NOMO-1 (cell line): ENCODE data around the gene PTGES3L.
"Not testable (repeated sequence)": the region's sequence is repeated elsewhere in the genome, so short reads cannot be mapped to it uniquely, and the experiment has no call there.

Experiments used
- DNase-seq, 2 experiments: peaks; one replicate each; lab custom pipeline; 2025; ENCODE audit not compliant: unreplicated experiment in 2 of 2; lab: John Stamatoyannopoulos, UW

PTGES3L gene

DNA sequence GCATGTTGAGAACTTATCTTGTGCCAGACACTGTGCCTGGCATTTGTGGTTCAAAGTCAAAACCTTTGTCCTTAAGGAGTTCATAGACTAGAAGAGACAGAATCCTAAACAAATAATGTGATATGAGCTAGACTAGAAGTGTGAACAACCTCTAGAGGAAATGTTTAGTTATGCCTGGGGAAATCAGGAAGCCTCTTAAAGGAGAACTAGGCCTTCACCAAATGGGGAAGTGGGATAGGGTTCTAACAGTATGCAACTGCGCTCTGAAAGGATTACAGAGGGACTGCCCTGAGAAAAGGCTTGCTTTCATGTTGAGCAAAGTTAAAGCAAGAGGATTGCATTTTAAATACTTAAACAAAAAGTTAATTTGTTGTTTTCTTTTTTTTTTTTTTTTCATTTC lies 5.3 kb upstream of the PTGES3L start:
- DNase-seq: peak; percentile 85 to 96

DNA sequence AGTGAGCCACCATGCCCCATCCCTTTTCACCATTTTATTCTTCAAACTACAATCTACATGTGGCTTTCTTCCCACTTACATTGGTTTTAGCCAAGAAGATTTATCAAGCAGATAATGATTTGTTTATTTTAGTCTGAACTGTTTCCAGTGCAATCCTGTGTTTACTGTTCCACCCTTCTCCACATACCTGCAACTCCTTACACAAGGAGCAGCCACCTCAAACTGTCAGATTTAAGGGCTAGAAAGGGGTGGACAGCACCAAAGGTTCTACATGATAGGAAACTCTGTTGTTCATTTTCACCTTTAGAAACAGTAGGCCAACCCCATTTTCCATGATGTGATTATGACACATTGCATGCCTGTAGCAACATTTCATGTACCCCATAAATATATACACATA lies 2.4 kb upstream of the PTGES3L start:
- DNase-seq: no peak

DNA sequence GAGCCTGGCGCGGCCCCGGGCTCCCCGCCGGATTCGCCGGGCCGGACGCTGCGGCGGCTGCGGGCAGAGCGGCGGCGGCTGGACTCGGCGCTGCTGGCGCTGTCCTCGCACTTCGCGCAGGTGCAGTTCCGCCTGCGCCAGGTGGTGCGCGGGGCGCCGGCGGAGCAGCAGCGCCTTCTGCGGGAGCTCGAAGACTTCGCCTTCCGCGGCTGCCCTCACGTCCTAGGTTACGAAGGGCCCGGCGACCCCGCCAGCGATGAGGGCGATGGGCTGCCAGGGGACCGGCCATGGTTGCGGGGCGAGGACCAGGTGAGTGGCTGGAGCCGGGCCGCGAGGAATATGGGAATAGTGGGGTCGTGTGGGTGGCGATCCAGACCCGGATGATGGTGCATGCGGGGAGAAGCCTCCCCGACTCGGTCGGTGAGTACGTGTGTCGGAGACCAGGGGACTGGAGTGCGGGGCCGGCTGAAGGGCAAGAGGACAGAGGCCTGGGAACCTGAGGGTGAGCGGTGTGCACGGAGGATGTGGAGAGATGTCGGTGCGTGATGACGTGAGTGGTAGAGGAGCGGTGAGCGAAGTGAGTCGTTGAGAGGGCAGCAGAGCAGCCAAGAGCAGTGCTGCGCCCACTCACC lies 1.0 kb upstream of the PTGES3L start:
- DNase-seq: peak; percentile 35 to 40

DNA sequence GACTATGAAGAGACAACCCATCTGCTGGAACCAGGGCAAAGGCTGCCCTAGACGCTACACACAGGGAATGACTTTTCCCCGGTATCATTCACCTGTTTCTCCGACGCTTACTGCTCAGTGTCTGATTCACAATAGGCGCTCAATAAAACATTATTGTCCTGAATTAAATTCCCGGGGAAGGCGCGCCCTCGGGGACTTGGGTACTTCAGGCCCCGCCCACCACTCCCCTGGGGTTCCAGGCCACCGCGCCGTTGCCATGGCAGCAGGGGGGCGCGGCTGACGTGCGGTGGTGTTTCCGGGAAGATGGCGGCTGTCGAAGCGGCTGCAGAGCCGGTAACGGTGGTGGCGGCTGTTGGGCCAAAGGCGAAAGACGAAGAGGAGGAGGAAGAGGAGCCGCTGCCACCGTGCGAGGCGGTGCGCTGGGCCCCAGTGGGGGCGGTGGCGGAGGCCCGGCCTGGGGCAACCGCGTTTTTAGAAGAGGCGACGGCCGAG lies 440 bp upstream of the PTGES3L start, which contains the start of gene RUNDC1:
Gene RUNDC1, plus strand, starts transcription at position 292 of the 492 bp plus-strand sequence. Its CDS starts 12 bp downstream, at position 304.
- peak; percentile 61 to 80 for DNase-seq

DNA sequence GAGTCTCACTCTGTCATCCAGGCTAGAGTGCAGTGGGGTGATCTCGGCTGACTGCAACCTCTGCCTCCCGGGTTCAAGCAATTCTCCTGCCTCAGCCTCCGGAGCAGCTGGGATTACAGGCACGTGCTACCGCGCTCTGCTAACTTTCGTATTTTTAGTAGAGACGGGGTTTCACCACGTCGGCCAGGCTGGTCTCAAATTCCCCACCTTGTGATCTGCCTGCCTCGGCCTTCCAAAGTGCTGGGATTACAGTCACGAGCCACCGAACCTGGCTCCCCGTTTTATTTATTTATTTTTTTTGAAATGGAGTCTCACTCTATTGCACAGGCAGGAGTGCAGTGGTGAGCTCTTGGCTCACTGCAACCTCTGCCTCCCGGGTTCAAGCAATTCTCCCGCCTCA lies 4.2 kb downstream of the PTGES3L start:
- not testable (repeated sequence) for DNase-seq

DNA sequence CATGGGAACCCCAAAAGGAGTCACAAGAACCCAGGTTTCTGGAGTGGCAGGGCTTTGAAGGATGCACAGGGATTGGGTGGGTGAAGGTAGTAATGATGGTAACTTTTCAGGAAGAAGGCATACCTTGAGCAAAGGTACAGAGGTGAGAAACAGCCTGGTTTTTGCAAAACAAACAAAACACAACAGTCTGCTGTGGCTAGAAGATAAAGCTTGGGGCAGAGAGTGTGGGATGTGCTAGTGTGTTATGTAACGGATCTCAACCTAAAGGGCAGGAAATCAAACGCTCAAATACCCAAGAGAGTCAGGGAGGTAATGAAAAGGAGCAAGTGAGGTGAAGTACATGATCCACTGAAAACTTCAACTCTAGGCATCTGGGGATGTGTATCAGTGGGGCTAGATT lies 4.6 kb downstream of the PTGES3L start:
- no peak for DNase-seq

DNA sequence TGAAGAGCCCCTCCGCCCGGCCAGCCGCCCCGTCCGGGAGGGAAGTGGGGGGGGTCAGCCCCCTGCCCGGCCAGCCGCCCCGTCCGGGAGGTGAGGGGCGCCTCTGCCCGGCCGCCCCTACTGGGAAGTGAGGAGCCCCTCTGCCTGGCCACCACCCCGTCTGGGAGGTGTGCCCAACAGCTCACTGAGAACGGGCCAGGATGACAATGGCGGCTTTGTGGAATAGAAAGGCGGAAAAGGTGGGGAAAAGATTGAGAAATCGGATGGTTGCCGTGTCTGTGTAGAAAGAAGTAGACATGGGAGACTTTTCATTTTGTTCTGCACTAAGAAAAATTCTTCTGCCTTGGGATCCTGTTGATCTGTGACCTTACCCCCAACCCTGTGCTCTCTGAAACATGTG lies 6.6 kb downstream of the PTGES3L start:
- DNase-seq: not testable (repeated sequence)

DNA sequence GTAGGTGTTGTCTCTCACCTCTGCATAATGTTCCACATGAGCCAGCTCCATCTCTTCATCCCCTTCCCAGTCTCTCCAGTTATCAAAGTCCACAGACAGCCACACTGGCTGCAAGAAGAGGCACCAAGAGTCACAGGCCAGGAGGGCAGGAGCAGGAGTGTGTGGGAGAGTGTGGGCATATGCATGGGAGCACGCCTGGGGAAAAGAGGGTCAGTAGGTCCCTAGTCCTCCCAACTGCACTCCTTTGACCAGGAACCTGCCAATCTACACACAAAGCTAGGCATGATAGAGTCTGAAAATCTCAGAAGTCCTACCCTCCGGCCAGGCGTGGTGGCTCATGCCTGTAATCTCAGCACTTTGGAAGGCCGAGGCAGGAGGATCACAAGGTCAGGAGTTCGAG lies 8.3 kb downstream of the PTGES3L start:
- DNase-seq: no peak

DNA sequence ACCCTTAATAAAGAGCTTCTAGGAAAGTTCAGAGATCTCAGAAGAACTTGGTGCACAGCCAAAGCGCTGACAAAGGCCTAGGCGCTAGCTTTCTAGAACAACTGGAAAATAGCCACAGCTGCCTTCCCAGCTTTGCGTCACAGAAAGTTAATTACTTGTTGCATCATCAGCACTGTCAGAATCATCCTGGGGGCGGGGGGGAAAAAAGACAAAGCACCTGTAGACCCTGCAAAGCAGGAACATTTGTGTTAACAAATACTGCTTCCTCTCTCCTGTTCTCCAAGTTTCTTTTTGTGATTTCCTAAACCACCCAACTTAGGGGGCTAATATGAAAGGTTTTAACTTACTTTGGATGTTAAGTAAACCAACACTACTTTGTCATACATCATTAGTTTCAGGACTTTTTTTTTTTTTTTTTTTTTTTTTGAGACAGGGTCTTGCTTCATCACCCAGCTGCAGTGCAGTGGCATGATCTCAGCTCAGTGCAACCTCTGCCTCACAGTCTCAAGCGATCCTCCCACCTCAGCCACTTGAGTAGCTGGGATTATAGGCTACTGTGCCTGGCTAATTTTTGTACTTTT lies 10.8 kb downstream of the PTGES3L start:
- DNase-seq: peak; percentile 19 to 63

DNA sequence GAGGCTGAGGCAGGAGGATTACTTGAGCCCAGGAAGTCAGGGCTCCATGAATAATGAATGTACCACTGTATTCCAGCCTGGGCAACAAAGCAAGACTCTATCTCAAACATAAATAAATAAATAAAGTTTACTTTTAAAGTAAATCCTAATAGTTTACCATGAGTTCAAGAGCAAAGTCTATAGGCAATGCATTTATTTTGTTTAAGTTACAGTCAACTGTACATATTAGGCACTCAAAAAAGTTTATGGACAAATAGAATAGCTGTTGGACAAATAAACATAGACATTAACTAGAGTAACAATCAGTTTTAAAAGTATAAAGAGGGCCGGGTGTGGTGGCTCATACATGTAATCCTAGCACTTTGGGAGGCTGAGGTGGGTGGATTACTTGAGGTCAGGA lies 12.0 kb downstream of the PTGES3L start:
- DNase-seq: no peak

DNA sequence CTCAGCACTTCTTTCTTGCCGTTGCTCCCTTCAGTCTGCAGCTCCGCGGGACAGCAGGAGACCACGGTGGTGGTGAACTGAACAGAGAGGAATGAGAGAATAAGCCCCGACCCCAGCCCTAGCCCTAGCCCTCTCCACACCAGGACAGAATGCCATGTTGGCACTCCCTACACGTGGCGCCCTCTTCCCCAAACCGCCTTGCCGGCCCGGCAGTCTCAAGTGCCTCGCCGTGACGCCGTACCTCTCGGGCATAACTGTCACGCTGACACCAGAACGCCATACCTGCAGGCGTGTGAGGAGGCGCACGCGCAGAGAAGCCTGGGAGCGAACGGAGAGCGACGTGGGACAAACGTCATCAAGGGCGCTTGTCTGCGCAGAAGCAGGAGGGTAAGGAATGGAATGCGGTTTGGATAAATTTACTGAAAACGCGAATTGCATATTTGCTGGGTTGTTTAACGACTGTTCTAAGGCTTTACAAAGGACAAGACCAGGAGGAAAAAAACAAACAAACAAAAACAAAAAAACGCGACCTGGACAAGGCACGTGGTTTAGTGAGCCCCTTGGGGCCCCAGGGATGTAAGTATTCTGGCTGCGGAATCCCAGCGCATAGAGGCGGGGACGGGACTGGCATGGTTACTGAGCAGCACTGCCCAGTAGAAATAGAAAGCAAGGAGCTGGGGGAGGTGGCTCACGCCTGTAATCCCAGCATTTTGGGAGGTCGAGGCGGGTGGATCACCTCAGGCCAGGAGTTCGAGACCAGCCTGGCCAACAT lies 15.5 kb downstream of the PTGES3L start, which contains the start of gene AARSD1:
Gene AARSD1, minus strand, starts transcription at position 294 of the 772 bp plus-strand sequence. Its CDS starts 14 bp downstream, at position 280.
- peak; percentile 85 to 89 for DNase-seq

DNA sequence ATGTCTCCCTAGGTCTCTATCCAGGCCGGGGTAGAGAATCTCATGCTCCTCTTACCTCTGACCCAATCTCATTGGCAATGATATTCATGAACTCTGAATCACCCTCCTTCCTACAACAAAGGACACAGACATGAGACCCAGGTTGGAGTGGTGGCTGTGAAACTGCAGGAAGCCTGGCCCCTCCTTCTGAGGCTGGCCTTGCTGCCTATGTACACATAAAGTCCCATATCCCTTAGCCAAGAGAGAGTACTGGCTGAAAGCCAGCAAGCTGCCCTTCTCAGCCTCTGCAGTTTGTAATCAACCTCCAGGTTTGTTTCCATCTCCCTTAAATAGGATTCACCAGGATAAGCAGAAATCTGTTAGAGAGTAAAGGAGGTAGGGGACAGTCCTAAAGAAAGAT lies 26.2 kb downstream of the PTGES3L start:
- no peak for DNase-seq

DNA sequence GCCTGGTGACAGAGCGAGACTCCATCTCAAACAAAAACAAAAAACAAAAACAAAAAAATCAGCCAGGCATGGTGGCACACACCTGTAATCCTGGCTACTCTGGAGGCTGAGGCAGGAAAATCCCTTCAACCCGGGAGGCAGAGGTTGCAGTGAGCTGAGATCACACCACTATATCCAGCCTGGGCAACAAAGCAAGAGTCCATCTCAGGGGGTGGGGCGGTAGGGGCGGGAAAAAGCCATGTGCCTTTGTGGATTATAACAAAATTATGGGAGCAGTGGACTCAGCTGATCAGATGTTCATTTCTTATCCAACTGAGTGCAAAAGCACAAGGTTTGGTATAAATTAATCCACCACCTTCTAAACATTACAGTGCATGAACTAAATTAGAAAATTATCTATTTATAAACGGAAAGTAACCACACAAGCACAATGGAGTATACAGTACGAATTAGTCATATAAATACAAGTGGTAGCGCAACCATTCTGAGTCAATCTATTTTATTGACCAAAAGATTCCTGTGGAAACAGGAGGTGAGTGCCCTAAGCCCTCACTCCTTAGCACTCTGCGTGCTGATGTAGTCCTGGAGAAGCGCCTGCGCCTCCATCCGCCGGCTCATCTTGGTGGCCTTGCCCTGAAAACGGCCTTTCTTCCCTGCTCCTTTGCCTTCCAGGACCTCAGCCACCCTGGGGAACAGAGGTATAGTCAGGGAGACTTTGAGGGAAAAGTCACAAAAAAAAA lies 29.7 kb downstream of the PTGES3L start:
- DNase-seq: no peak

DNA sequence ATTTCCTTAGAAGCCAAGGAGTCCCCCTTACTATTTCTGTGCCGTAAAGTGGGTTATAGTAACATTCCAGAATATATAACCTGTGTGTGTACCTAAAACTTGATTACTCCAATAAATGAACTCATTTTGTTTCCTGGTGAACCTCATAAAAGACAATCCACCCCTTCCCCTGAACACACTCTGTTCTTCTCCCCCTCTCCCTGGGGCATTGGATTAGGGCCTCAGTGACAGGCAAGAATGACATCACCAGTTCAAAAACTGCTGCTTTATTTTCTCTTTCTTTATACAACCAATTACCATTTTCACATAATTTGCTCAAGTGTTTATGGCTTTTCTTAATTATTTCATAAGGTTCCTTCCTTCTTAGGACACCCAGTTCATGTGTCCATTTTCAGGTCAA lies 33.1 kb downstream of the PTGES3L start:
- no peak for DNase-seq

DNA sequence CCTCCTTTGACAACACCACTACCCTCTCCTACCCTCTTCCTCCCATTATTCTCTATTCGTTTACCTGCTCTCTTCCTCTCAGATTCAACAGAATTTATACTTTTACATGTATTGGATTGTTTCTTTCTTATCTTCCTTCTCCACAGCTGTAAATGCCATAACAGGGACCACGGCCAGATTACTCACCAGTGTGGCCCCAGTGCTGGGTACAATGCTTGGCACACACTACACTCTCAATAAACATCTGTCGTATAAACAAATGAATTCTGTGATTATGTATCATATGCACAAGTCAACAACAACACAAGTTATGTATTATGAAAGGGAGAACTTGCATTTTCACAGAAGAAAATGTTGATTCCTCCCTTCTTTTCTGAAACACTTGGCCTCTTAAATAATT lies 35.7 kb downstream of the PTGES3L start:
- no peak for DNase-seq

DNA sequence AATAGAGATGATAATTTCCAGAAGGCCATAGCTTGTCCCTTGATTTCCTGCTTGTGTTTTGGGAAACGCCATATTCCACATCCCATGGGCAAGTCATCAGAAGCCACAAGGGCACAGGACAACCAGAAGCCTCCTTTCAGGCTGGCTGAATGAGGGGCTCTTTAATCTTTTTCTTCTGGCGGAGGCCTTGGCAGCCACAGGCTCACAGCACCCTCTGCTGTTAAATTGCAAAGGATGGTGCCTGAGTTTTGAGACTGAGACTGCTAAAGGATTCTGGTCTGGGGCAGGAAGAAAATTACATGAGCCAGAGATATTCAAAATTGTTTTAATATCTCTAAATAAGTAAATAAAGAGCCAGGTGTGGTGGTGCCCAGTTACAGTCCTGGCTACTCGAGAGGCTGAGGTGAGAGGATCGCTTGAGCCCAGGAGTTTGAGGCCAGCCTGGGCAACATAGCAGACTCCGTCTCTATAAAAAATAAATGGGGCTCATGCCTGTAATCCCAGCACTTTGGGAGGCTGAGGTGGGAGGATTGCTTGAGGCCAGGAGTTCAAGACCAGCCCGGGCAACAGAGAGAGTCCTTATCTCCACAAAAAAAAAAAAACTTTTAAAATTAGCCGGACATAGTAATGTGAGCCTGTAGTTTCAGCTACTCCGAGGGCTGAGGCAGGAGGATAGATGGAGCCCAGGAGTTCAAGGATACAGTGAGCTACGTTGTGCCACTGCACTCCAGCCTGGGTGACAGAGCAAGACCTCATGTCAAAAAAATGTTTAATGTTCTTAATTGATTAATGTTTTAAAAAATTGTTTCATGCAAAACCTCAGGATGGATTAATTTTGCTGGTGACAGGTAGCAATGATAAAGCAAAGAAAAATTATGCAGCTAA lies 41.9 kb downstream of the PTGES3L start:
- DNase-seq: peak; percentile 41 to 61

DNA sequence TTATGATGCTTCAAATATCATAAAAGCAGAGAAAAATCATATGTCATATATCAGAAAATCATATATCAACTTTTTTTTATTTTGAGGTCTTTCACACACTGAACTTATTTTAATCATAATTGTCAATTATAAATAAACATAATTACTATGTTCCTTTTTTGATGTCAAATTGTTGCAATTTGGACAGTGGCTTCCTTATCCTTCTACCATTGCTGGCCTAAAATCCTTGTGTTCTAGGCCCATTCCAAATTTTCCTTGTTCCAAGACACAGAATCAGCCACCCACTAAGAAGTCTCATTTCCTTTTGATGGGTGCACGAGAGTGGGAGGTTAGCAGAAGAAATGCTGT lies 50.4 kb downstream of the PTGES3L start:
- no peak for DNase-seq

DNA sequence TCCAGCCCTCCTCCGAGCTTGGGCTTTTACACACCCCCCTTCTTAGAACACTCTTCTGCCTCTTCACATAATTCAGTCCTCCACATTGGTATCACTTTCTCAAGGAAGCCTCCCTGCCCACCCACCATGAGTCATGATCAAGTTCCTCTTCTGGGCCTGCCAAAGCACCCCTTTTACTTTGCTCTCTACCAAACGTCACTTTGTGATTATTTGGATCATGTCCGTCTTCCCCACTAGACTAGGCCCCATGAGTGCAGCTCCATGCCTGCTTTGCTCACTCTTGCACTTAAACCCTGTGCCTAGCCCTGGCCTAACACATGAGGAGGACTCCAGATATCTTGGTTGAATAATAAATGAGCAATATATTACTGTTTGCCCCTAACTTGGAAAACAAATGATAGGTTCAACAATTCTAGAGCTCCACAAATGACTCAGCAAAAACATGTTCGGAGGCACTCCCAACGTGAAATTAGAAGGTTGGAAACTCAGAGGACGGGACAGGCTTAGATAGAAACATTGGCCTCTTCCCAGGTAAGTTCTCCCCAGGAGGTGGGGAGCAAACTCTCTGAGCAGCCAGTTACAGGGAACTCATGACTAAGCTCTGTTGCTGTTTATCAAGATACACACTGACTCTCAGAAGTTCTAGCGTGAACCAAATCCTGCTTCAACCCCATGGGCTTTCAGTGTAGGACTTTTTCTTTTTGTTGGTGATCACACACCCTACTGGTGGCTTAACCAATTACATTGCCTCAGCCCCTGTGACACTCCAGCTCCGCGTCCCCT lies 51.0 kb downstream of the PTGES3L start:
- peak; percentile 98 for DNase-seq

DNA sequence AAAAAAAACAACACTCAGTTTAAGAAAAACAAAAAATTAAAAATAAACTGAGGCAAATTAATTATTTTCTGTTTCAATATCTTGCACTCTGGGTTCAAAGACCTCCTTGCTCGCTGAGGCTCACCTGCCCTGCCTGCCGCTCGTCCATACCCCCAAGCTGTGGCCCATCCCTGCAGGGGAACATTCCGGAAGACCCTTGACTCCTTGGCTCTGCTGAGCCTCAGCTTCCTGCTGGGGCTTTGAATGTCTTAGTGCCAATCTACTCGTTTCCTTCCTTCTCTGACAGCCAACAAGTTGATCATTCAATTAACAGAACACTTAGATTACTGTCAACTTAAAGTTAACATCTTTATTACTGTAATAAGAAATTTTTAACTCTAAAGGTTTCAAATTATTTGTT lies 55.0 kb downstream of the PTGES3L start:
- DNase-seq: no peak
